GM12865 (cell line): ENCODE data around the gene ADAMTS17.

Experiments used
- DNase-seq: peaks from one replicate; pipeline ENCODE4 v3.0.0; 2010; ENCODE audit warnings: low read depth
- H3K4me3 ChIP-seq: 2 replicates; pipeline ENCODE4 v1.5.1; 2011; ENCODE audit warnings: mild to moderate bottlenecking, low read depth, low read length, control low read depth
- TF ChIP-seq, protein P1 (sequence below): IDR thresholded peaks from 2 replicates; pipeline ENCODE4 v1.5.1; 2011; ENCODE audit warnings: low read length, control low read depth, low read depth, inconsistent platforms; ENCODE audit not compliant: insufficient read depth; ENCODE audit errors: missing control alignments

Gene ADAMTS17

GRCh38 chr15:100245855-100246254, 95.9 kb downstream of the ADAMTS17 start:
- no peak overlapping the region for H3K4me3 ChIP-seq
- TF ChIP-seq, protein P1, sequence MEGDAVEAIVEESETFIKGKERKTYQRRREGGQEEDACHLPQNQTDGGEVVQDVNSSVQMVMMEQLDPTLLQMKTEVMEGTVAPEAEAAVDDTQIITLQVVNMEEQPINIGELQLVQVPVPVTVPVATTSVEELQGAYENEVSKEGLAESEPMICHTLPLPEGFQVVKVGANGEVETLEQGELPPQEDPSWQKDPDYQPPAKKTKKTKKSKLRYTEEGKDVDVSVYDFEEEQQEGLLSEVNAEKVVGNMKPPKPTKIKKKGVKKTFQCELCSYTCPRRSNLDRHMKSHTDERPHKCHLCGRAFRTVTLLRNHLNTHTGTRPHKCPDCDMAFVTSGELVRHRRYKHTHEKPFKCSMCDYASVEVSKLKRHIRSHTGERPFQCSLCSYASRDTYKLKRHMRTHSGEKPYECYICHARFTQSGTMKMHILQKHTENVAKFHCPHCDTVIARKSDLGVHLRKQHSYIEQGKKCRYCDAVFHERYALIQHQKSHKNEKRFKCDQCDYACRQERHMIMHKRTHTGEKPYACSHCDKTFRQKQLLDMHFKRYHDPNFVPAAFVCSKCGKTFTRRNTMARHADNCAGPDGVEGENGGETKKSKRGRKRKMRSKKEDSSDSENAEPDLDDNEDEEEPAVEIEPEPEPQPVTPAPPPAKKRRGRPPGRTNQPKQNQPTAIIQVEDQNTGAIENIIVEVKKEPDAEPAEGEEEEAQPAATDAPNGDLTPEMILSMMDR = no peak
- no peak for DNase-seq

GRCh38 chr15:100245487-100245820, 96.3 kb downstream of the ADAMTS17 start:
- H3K4me3 ChIP-seq = no peak overlapping the region
- TF ChIP-seq, protein P1 = no peak

DNA sequence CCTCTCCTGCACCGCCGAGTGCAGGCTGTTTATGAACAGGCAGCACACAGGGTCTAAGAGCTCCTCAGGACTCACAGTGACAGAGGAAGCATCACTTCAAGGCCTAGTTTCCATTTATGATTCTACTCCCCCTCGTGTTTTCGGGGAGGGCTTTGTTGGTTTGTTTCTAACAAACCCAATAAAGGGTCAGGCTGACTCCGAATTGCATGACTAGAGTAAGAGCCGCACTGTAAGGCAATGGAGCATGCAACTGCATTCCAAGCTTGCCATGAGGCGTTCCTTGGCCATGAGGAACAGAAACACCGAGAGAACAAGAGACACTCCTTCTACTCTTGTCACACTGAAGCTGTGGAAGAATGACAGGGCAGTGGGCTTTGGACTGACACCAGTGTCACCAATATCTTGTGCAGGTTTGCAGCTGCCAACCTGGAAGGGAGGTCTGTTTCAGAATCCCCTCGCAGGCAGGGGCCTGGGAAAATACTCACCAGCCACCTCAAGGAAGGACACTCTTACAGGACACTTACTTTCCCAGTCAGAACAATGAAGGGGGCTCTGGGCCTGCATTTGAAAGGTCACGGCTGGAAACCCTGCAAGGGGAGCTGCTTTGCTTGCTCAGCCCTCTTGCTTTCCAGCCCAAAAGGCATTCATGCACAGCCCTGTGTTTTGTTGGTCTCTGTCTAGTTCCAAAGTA, 96.8 kb downstream of the ADAMTS17 start:
- TF ChIP-seq, protein P1 = no peak
- no peak for DNase-seq
- H3K4me3 ChIP-seq = no peak overlapping the region

More at GRCh38 chr15:100245487-100245820, 96.3 kb downstream of the ADAMTS17 start:
- no peak for DNase-seq

GRCh38 chr15:100242989-100243388, 98.8 kb downstream of the ADAMTS17 start:
- DNase-seq = no peak
- TF ChIP-seq, protein P1 = no peak
- no peak overlapping the region for H3K4me3 ChIP-seq

GRCh38 chr15:100241572-100242482, 99.9 kb downstream of the ADAMTS17 start:
- no peak for DNase-seq
- TF ChIP-seq, protein P1 = no peak
- no peak overlapping the region for H3K4me3 ChIP-seq

DNA sequence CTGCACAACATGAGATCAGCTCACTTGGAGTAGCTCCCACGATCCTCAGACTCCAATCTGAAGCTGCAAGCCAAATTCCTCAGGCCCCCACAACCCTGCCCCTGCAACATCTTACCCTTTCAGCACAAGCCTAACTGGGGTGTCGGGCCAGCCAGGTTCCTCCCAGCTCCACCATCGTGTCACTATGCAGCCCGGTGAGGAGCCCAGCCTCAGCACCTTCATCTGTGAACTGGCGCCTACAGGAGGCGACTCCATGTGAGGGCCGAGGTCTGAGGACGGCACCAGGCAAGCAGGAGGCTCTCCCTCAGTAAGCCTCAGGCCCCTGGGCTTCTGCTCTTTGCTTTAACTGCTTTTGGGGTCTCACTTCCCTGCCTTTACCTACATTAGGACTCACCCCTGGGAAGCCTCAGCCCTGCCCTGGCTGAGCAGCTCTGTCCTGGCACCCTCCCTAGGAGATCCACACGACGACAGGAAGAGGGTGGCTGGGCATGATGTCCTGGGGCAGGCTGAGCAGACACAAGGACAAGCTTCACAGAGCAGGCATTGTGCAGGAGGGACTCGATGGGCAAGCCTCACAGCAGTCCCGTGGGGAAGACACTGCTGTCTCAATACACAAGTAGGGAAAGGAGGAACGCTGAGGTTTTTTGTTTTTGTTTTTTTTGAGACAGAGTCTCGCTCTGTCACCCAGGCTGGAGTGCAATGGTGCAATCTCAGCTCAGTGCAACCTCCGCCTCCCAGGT, 104.6 kb downstream of the ADAMTS17 start:
- no peak overlapping the region for H3K4me3 ChIP-seq
- DNase-seq = no peak
- TF ChIP-seq, protein P1 = no peak
